OCI-LY1 (cell line): ENCODE data around the gene EFNA4.

ENCODE experiments used
- H2AFZ ChIP-seq: fragments of 200-600 bp; sonication (generic), shearing (Covaris generic); 2 replicates; pipeline ENCODE4 v1.6.0; 2014; ENCODE audit warnings: antibody characterized with exemption, mild to moderate bottlenecking, low read length
- H3F3A ChIP-seq: fragments of 200-600 bp; sonication (generic), shearing (Covaris generic); 2 replicates; pipeline ENCODE4 v1.6.0; 2014; ENCODE audit warnings: mild to moderate bottlenecking, antibody characterized with exemption, low read length, moderate library complexity; ENCODE audit not compliant: insufficient read depth
- H3K27ac ChIP-seq: fragments of 200-600 bp; sonication (generic); 2 replicates; pipeline ENCODE4 v1.5.1; 2014; ENCODE audit warnings: low read length, mixed run types, mild to moderate bottlenecking, low read depth; ENCODE audit not compliant: poor library complexity, severe bottlenecking
- H3K27me3 ChIP-seq: fragments of 200-600 bp; sonication (generic); 2 replicates; pipeline ENCODE4 v1.6.0; 2014; ENCODE audit warnings: antibody characterized with exemption, mild to moderate bottlenecking, low read length, moderate library complexity; ENCODE audit not compliant: insufficient read depth
- H3K36me3 ChIP-seq: fragments of 200-600 bp; sonication (generic); 2 replicates; pipeline ENCODE4 v1.6.1; 2014; ENCODE audit warnings: mild to moderate bottlenecking, antibody characterized with exemption, low read length, moderate library complexity, mixed read lengths; ENCODE audit not compliant: insufficient read depth
- H3K4me1 ChIP-seq: fragments of 200-600 bp; sonication (generic); 2 replicates; pipeline ENCODE4 v1.5.1; 2014; ENCODE audit warnings: mild to moderate bottlenecking, low read length, moderate library complexity; ENCODE audit not compliant: insufficient read depth, severe bottlenecking
- H3K4me2 ChIP-seq: fragments of 200-600 bp; sonication (generic), shearing (Covaris generic); 2 replicates; pipeline ENCODE4 v1.6.1; 2014; ENCODE audit warnings: low read length
- H3K4me3 ChIP-seq: fragments of 200-600 bp; sonication (generic); 2 replicates; pipeline ENCODE4 v1.5.1; 2014; ENCODE audit warnings: low read length, low read depth, mild to moderate bottlenecking, mixed read lengths; ENCODE audit not compliant: poor library complexity, severe bottlenecking
- H3K79me2 ChIP-seq: fragments of 200-600 bp; shearing (Covaris generic); 2 replicates; pipeline ENCODE4 v1.6.1; 2016; ENCODE audit warnings: mixed run types, low read length, mixed read lengths; ENCODE audit not compliant: insufficient read depth
- H3K9ac ChIP-seq: fragments of 200-600 bp; sonication (generic), shearing (Covaris generic); 2 replicates; pipeline ENCODE4 v1.6.1; 2014; ENCODE audit warnings: mild to moderate bottlenecking, low read length, mixed read lengths
- H3K9me2 ChIP-seq: fragments of 200-600 bp; sonication (generic), shearing (Covaris generic); 2 replicates; pipeline ENCODE4 v1.6.1; 2014; ENCODE audit warnings: low read depth, mild to moderate bottlenecking, low read length, mixed read lengths
- H3K9me3 ChIP-seq: fragments of 200-600 bp; shearing (Covaris generic); 2 replicates; pipeline ENCODE4 v1.6.1; 2014; ENCODE audit warnings: low read length, mixed read lengths
- H4K20me1 ChIP-seq: fragments of 200-600 bp; sonication (generic), shearing (Covaris generic); 2 replicates; pipeline ENCODE4 v1.6.0; 2016; ENCODE audit warnings: mild to moderate bottlenecking, low read length; ENCODE audit not compliant: insufficient read depth
- EZH2 ChIP-seq: fragments of 200-600 bp; sonication (generic), shearing (Covaris generic); IDR thresholded peaks from 2 replicates; pipeline ENCODE4 v1.8.0; 2017; ENCODE audit warnings: borderline replicate concordance, mixed run types, mild to moderate bottlenecking, antibody characterized with exemption, low read length, moderate library complexity, mixed read lengths
- TF ChIP-seq, protein P1 (sequence below): fragments of 200-600 bp; sonication (generic), shearing (Covaris generic); IDR thresholded peaks from 2 replicates; pipeline ENCODE4 v1.5.1; 2017; ENCODE audit warnings: mild to moderate bottlenecking, antibody characterized with exemption, low read length, moderate library complexity, mixed read lengths

Gene EFNA4

DNA sequence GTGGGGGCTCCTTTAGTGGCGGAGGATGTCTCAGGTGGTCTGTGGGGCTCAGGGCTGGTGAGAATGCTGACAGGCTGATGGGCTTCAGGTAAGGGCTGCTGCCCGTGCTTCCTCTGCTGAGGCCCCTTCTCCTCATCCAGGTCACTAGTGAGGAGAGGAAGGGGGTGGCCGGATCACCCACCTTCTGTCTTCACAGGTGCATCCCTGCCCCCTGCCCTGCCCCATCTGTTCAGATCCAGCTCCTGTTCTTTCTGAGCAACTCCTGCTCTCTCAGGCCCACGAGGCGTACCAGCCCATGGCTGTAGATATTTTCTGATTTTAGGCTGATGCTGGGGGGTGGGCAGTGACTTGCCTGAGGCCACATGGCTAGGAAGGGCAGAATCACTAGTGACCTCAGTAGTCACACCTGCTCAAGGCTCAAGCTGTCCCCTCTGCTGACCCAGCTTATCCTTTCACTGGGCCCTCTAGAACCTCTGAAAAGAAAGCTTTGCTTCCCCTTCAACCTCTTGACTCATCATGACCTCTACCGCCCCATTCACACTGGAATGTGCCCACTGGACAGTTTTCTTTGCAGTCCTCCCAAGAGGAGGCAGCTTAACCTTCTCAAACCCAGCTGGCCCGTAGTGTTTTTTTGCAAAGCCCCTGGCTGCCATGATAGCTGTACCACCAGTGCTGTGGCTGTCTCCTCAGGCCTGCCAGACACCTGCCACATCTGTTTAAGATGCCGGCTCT lies 44.8 kb upstream of the EFNA4 start:
- Histone ChIP-seq H3K4me1 (peaks cover 20% of the 10 kb centered on the region), H3K9ac (no peak overlapping the region), H3F3A (no peaks in the 10 kb centered on the region), H3K27me3 (no peaks in the 10 kb centered on the region), H3K9me3 (no peaks in the 10 kb centered on the region), H3K79me2 (no peaks in the 10 kb centered on the region), H3K36me3 (peaks cover 4% of the 10 kb centered on the region), H3K9me2 (no peaks in the 10 kb centered on the region), H3K4me3 (no peak overlapping the region), H2AFZ (no peak overlapping the region), H3K4me2 (no peak overlapping the region), H4K20me1 (no peaks in the 10 kb centered on the region), H3K27ac (no peak overlapping the region)
- no peak for TF ChIP-seq EZH2
- TF ChIP-seq, protein P1, sequence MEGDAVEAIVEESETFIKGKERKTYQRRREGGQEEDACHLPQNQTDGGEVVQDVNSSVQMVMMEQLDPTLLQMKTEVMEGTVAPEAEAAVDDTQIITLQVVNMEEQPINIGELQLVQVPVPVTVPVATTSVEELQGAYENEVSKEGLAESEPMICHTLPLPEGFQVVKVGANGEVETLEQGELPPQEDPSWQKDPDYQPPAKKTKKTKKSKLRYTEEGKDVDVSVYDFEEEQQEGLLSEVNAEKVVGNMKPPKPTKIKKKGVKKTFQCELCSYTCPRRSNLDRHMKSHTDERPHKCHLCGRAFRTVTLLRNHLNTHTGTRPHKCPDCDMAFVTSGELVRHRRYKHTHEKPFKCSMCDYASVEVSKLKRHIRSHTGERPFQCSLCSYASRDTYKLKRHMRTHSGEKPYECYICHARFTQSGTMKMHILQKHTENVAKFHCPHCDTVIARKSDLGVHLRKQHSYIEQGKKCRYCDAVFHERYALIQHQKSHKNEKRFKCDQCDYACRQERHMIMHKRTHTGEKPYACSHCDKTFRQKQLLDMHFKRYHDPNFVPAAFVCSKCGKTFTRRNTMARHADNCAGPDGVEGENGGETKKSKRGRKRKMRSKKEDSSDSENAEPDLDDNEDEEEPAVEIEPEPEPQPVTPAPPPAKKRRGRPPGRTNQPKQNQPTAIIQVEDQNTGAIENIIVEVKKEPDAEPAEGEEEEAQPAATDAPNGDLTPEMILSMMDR: no peak

DNA sequence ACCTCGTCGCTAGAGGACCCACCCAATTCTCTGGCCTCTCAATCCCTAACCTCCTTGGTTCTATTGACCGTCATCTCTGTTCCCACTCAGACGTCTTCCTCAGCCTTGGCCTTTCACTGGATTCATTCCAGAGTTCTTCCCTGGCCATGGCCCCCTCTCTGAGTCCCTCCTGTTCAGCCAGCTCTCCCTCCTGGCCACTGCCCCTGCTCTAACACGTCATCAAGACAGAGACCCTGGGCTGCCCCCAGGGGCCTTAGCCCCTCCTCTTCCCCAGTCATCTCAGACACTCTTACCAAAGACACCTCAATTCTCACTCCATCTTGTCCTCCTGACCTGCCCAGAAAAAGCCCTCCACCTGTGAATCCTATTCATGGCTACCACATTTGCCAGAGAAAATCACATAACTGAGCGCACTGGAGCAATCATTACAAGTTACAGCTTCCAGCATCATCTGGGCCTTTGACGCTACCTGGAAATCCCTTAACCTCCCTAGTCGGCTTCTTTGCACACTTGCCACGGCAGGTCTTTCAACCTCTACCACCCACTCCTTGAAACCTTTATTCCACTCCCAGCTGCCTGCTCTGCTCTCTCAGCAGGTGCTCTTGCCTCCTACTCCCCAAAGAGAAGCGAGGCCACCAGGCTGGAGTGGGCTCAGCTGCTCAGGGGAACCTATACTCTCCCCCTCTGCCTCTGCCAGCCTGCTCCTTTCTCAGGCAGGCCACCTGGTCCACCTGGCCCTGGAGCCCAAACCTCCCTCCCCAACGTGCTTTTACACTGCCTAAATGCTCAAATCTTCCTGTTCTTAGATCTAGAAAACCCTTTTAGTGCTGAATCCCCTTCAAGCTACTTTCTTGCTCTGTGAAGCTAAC lies 43.9 kb upstream of the EFNA4 start:
- H3K9ac ChIP-seq: no peak overlapping the region

GRCh38 chr1:155022136-155022926 lies 41.2 kb upstream of the EFNA4 start:
- no peak overlapping the region for H3K4me3 ChIP-seq
- TF ChIP-seq, protein P1: no peak
- no peak for TF ChIP-seq EZH2
- no peak overlapping the region for H3K27ac ChIP-seq
- no peaks in the 10 kb centered on the region for H3K9me3 ChIP-seq
- no peaks in the 10 kb centered on the region for H3K36me3 ChIP-seq
- no peaks in the 10 kb centered on the region for H4K20me1 ChIP-seq
- no peak overlapping the region for H3K4me2 ChIP-seq
- peaks cover 8% of the 10 kb centered on the region for H3K4me1 ChIP-seq
- no peak overlapping the region for H2AFZ ChIP-seq
- H3F3A ChIP-seq: no peaks in the 10 kb centered on the region
- no peaks in the 10 kb centered on the region for H3K9me2 ChIP-seq
- 0 out of 2 replicates have a peak, but pooled peaks cover 3% of the 10 kb centered on the region for H3K27me3 ChIP-seq
- no peak overlapping the region for H3K9ac ChIP-seq
- no peaks in the 10 kb centered on the region for H3K79me2 ChIP-seq

More for the DNA sequence above, 43.9 kb upstream of the EFNA4 start:
- Histone ChIP-seq H3K4me2 (no peak overlapping the region), H2AFZ (no peak overlapping the region), H3K79me2 (no peaks in the 10 kb centered on the region), H3K27me3 (0 out of 2 replicates have a peak, but pooled peaks cover 3% of the 10 kb centered on the region), H3F3A (no peaks in the 10 kb centered on the region), H3K9me3 (no peaks in the 10 kb centered on the region), H4K20me1 (no peaks in the 10 kb centered on the region), H3K4me1 (peaks cover 20% of the 10 kb centered on the region), H3K36me3 (peaks cover 4% of the 10 kb centered on the region), H3K27ac (no peak overlapping the region), H3K4me3 (no peak overlapping the region), H3K9me2 (no peaks in the 10 kb centered on the region)
- TF ChIP-seq, protein P1: no peak
- no peak for TF ChIP-seq EZH2
